ENCODE results near the gene OCEL1.
"Not testable (repeated sequence)": the region's sequence is repeated elsewhere in the genome, so short reads cannot be mapped to it uniquely, and the experiment has no call there.

The OCEL1 gene

GRCh38 chr19:17266026-17266425, 40.0 kb downstream of the OCEL1 start:
- ATAC-seq = no peak

DNA sequence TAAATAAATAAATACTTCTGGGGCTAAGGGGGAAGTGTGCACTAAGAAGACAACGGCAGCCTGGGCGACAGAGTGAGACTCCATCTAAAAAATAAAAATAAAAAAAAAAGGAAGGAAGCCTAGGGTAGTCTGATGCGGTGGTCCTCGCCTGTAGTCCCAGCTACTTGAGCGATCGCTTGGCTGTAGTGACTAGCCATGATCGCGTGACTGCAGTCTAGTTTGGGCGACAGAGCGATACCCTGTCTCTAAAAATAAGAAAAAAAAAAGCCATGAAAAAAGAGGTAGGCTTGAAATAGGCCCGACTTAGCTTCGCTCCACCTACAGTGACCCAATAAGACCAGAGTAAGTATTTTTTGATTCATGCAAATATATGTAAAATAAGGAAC, 40.6 kb downstream of the OCEL1 start:
- ATAC-seq = no peak

- peak; percentile 94 to 95 for ATAC-seq
These were observed 41.2 kb downstream of the OCEL1 start, which contains the start of gene BABAM1 for GRCh38 chr19:17266975-17267788. TSS of gene BABAM1 (plus strand) at chr19:17267443. CDS start at chr19:17268807, 1,364 bp downstream.

DNA sequence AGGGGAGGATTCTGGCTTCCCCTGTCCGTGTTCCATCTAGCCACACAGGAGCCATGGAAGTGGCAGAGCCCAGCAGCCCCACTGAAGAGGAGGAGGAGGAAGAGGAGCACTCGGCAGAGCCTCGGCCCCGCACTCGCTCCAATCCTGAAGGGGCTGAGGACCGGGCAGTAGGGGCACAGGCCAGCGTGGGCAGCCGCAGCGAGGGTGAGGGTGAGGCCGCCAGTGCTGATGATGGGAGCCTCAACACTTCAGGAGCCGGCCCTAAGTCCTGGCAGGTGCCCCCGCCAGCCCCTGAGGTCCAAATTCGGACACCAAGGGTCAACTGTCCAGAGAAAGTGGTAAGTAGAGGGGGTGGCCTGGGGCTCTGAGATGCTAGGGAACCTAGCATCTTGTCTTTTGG, 42.7 kb downstream of the OCEL1 start:
- no peak for ATAC-seq

DNA sequence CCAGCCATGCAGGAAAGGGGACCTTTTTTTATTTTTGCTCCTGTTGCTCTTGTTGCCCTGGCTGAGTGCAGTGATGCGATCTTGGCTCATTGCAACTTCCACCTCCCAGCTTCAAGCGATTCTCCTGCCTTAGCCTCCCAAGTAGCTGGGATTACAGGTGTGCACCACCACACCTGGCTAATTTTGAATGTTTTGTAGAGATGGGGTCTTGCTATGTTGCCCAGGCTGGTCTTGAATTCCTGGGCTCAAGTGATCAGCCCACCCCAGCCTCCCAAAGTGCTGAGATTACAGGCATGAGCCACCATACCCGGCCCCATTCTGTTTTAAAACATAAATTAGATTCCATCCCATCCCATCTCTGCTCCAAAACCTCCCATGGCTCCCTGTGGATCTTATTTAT, 48.9 kb downstream of the OCEL1 start:
- ATAC-seq = not testable (repeated sequence)

DNA sequence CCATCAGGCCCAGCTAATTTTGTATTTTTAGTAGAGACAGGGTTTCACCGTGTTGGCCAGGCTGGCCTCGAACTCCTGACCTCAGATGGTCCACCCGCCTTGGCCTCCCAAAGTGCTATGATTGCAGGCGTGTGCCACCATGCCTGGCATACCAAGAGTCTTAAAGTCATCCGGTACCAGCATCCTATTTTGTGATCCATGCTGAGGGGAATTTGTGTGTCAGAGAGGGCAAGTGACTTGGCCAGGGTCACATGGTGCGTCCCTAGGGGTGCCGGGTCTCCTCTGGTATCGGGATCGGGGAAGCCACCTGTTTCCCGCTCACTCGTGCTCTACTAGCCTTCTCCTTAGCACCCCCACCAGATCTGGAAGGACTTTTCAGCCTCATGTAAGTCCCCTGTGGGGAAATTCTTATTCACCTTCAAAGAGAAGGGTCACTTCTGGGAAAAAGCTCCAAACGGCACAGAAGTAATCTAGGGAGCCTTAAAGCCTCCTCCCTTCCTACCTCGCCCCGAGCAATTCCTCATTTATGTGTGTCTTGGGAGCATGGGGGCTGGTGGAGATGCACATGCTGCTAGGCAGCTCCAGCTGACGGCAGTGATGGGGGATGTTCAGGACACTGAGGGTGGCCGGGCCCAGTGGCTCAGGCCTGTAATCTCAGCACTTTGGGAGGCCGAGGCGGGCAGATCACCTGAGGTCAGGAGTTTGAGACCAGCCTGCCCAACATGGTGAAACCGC, 49.6 kb downstream of the OCEL1 start:
- no peak for ATAC-seq
